Neural progenitor cell (in vitro differentiated cells): ENCODE measurements around the gene EFHD1. TPM values are rescaled to one million over a fixed set of nuclear protein-coding genes. Genes with fewer than 3 reads are reported as not detected.

Source experiments
- DNase-seq: peaks from one replicate; pipeline ENCODE4 v3.0.0-alpha.2; 2016; ENCODE audit warnings: low spot score
- H2AFZ ChIP-seq: fragments of 200-600 bp; sonication (generic); replicated peaks from 2 replicates; pipeline ENCODE4 v1.6.1; 2016; ENCODE audit warnings: antibody characterized with exemption
- H3F3A ChIP-seq: fragments of 200-600 bp; sonication (generic); 2 replicates; pipeline ENCODE4 v1.6.1; 2016; ENCODE audit warnings: antibody characterized with exemption, low read depth
- H3K27ac ChIP-seq: fragments of 200-600 bp; sonication (generic); 2 replicates; pipeline ENCODE4 v1.5.1; 2016; ENCODE audit warnings: mild to moderate bottlenecking
- H3K27me3 ChIP-seq: fragments of 200-600 bp; sonication (generic); 2 replicates; pipeline ENCODE4 v1.6.1; 2016; ENCODE audit warnings: mild to moderate bottlenecking, moderate library complexity
- H3K36me3 ChIP-seq: fragments of 200-600 bp; sonication (generic); 2 replicates; pipeline ENCODE4 v1.5.1; 2016
- H3K4me1 ChIP-seq: fragments of 200-600 bp; sonication (generic); 2 replicates; pipeline ENCODE4 v1.6.1; 2016; ENCODE audit warnings: mixed run types
- H3K4me2 ChIP-seq: fragments of 200-600 bp; sonication (generic); 2 replicates; pipeline ENCODE4 v1.6.1; 2016
- H3K4me3 ChIP-seq: fragments of 200-600 bp; sonication (generic); 2 replicates; pipeline ENCODE4 v1.5.1; 2016
- H3K79me2 ChIP-seq: fragments of 200-600 bp; sonication (generic); 2 replicates; pipeline ENCODE4 v1.6.1; 2016; ENCODE audit warnings: low read depth
- H3K9ac ChIP-seq: fragments of 200-600 bp; sonication (generic); 2 replicates; pipeline ENCODE4 v1.6.1; 2016
- H3K9me3 ChIP-seq: fragments of 200-600 bp; sonication (generic); 2 replicates; pipeline ENCODE4 v1.5.1; 2016; ENCODE audit warnings: low read depth
- H4K20me1 ChIP-seq: fragments of 200-600 bp; sonication (generic); 2 replicates; pipeline ENCODE4 v1.6.1; 2016; ENCODE audit warnings: low read depth
- H3K27ac Mint-ChIP-seq: 3 replicates; pipeline ENCODE4 v1.8.0; 2021; ENCODE audit warnings: mixed read lengths
- H3K27me3 Mint-ChIP-seq: 2 replicates; pipeline ENCODE4 v1.8.0; 2022; ENCODE audit warnings: low read depth, mild to moderate bottlenecking, inconsistent platforms, moderate library complexity, mixed read lengths; ENCODE audit not compliant: insufficient read depth
- H3K36me3 Mint-ChIP-seq: 3 replicates; pipeline ENCODE4 v1.8.0; 2021; ENCODE audit warnings: mixed read lengths
- H3K4me1 Mint-ChIP-seq: 3 replicates; pipeline ENCODE4 v1.8.0; 2021; ENCODE audit warnings: mixed read lengths
- H3K4me3 Mint-ChIP-seq: 3 replicates; pipeline ENCODE4 v1.8.0; 2021; ENCODE audit warnings: mild to moderate bottlenecking, moderate library complexity, mixed read lengths
- H3K9me3 Mint-ChIP-seq: 3 replicates; pipeline ENCODE4 v1.8.0; 2020; ENCODE audit warnings: mixed read lengths
- CTCF ChIP-seq: fragments of 200-600 bp; sonication (generic); IDR thresholded peaks from 2 replicates; pipeline ENCODE4 v1.5.1; 2017; ENCODE audit warnings: antibody characterized with exemption, mild to moderate bottlenecking
- EZH2 ChIP-seq: fragments of 200-600 bp; sonication (generic); IDR thresholded peaks from 2 replicates; pipeline ENCODE4 v1.6.1; 2017; ENCODE audit warnings: antibody characterized with exemption, mild to moderate bottlenecking, moderate library complexity
- EZH2phosphoT487 ChIP-seq: fragments of 200-600 bp; sonication (generic); IDR thresholded peaks from 2 replicates; pipeline ENCODE4 v1.6.1; 2017; ENCODE audit warnings: antibody characterized with exemption
- total RNA-seq: library from RNA; depleted of rRNA; stranded (reverse); fragments of >200 nt; gene quantifications from 2 replicates; pipeline ENCODE4 v1.2.3, GENCODE V29; 2015; ENCODE audit warnings: low replicate concordance

The EFHD1 gene
- total RNA-seq, 1 donor from 2014 or later: 5.9 TPM

GRCh38 chr2:232592772-232593395, 40.5 kb upstream of the EFHD1 start:
- H3K4me1 ChIP-seq: no peaks in the 10 kb centered on the region
- H3K4me2 ChIP-seq: no peak overlapping the region
- H3K4me3 ChIP-seq: no peak overlapping the region
- no peaks in the 10 kb centered on the region for H3K79me2 ChIP-seq
- H3K27ac Mint-ChIP-seq: no peak overlapping the region
- no peaks in the 10 kb centered on the region for H3K27me3 ChIP-seq
- no peaks in the 10 kb centered on the region for H3K36me3 Mint-ChIP-seq
- H2AFZ ChIP-seq: no peak overlapping the region
- H3K9ac ChIP-seq: no peak overlapping the region
- H3K4me1 Mint-ChIP-seq: no peaks in the 10 kb centered on the region
- no peaks in the 10 kb centered on the region for H3K9me3 Mint-ChIP-seq
- no peak overlapping the region for H3K4me3 Mint-ChIP-seq
- peaks cover 6% of the 10 kb centered on the region for H3K27me3 Mint-ChIP-seq
- no peak for DNase-seq
- H3K36me3 ChIP-seq: no peaks in the 10 kb centered on the region
- TF ChIP-seq EZH2phosphoT487 (no peak), EZH2 (no peak), CTCF (no peak)
- no peak overlapping the region for H3K27ac ChIP-seq
- H3K9me3 ChIP-seq: no peaks in the 10 kb centered on the region
- H4K20me1 ChIP-seq: no peaks in the 10 kb centered on the region
- H3F3A ChIP-seq: no peaks in the 10 kb centered on the region

GRCh38 chr2:232593982-232594381, 39.4 kb upstream of the EFHD1 start:
- H3K79me2 ChIP-seq: no peaks in the 10 kb centered on the region
- Mint-ChIP-seq H3K9me3 (no peaks in the 10 kb centered on the region), H3K27ac (no peak overlapping the region), H3K27me3 (peaks cover 6% of the 10 kb centered on the region), H3K4me1 (no peaks in the 10 kb centered on the region), H3K36me3 (no peaks in the 10 kb centered on the region), H3K4me3 (no peak overlapping the region)
- TF ChIP-seq EZH2phosphoT487: no peak
- no peak for TF ChIP-seq CTCF
- TF ChIP-seq EZH2: no peak
- no peak overlapping the region for H3K9ac ChIP-seq
- H3K36me3 ChIP-seq: no peaks in the 10 kb centered on the region
- no peak overlapping the region for H3K4me2 ChIP-seq
- H3K4me1 ChIP-seq: no peaks in the 10 kb centered on the region
- no peak for DNase-seq
- no peaks in the 10 kb centered on the region for H3K27me3 ChIP-seq
- H4K20me1 ChIP-seq: no peaks in the 10 kb centered on the region
- H2AFZ ChIP-seq: no peak overlapping the region
- H3K4me3 ChIP-seq: no peak overlapping the region
- H3K9me3 ChIP-seq: no peaks in the 10 kb centered on the region
- no peak overlapping the region for H3K27ac ChIP-seq
- no peaks in the 10 kb centered on the region for H3F3A ChIP-seq

- DNase-seq: no peak
- H3K9ac ChIP-seq: no peak overlapping the region
- H3K27ac ChIP-seq: no peak overlapping the region
- no peak for TF ChIP-seq EZH2
- TF ChIP-seq EZH2phosphoT487: no peak
- TF ChIP-seq CTCF: no peak
- H3K4me1 ChIP-seq: no peaks in the 10 kb centered on the region
- Mint-ChIP-seq H3K9me3 (no peaks in the 10 kb centered on the region), H3K27me3 (peaks cover 2% of the 10 kb centered on the region), H3K36me3 (no peaks in the 10 kb centered on the region), H3K4me1 (no peaks in the 10 kb centered on the region), H3K4me3 (no peak overlapping the region), H3K27ac (no peak overlapping the region)
- H3F3A ChIP-seq: no peaks in the 10 kb centered on the region
- no peaks in the 10 kb centered on the region for H4K20me1 ChIP-seq
- no peaks in the 10 kb centered on the region for H3K79me2 ChIP-seq
- no peaks in the 10 kb centered on the region for H3K9me3 ChIP-seq
- no peaks in the 10 kb centered on the region for H3K36me3 ChIP-seq
- no peak overlapping the region for H2AFZ ChIP-seq
- no peak overlapping the region for H3K4me3 ChIP-seq
- H3K27me3 ChIP-seq: no peaks in the 10 kb centered on the region
- no peak overlapping the region for H3K4me2 ChIP-seq
These were observed 35.9 kb upstream of the EFHD1 start for GRCh38 chr2:232597362-232598079.
